HS-5 (cell line): ENCODE results near the gene RHOJ.

Experiments used
- DNase-seq: peaks from one replicate; pipeline ENCODE4 v3.0.0-alpha.2; 2012; ENCODE audit warnings: low read depth

Gene RHOJ

GRCh38 chr14:63205866-63206265 is 1.6 kb downstream of the RHOJ start:
- no peak for DNase-seq

- DNase-seq = no peak
These were observed 4.9 kb downstream of the RHOJ start for GRCh38 chr14:63209160-63209559.

- DNase-seq = no peak
These were observed 6.6 kb downstream of the RHOJ start for GRCh38 chr14:63210812-63211211.

- DNase-seq = no peak
These were observed 8.0 kb downstream of the RHOJ start for GRCh38 chr14:63212209-63212608.

- DNase-seq = no peak
These were observed 8.7 kb downstream of the RHOJ start for GRCh38 chr14:63212776-63213500.

- DNase-seq = no peak
These were observed 10.4 kb downstream of the RHOJ start for GRCh38 chr14:63214417-63215196.

- no peak for DNase-seq
These were observed 16.3 kb downstream of the RHOJ start for GRCh38 chr14:63220526-63220925.

- no peak for DNase-seq
These were observed 19.4 kb downstream of the RHOJ start for GRCh38 chr14:63223596-63223995.

- no peak for DNase-seq
These were observed 20.0 kb downstream of the RHOJ start for GRCh38 chr14:63224196-63224595.

- no peak for DNase-seq
These were observed 24.0 kb downstream of the RHOJ start for GRCh38 chr14:63228217-63228616.

GRCh38 chr14:63229330-63230059 is 25.3 kb downstream of the RHOJ start:
- DNase-seq = no peak

GRCh38 chr14:63231766-63232165 is 27.5 kb downstream of the RHOJ start:
- DNase-seq = no peak

GRCh38 chr14:63237791-63238190 is 33.5 kb downstream of the RHOJ start:
- DNase-seq = no peak

- DNase-seq = no peak
These were observed 36.0 kb downstream of the RHOJ start for GRCh38 chr14:63240221-63240620.

GRCh38 chr14:63241096-63241495 is 36.9 kb downstream of the RHOJ start:
- DNase-seq = no peak

GRCh38 chr14:63243646-63244045 is 39.4 kb downstream of the RHOJ start:
- DNase-seq = no peak

GRCh38 chr14:63245893-63246292 is 41.6 kb downstream of the RHOJ start:
- no peak for DNase-seq

- peak; percentile 2 for DNase-seq
These were observed 44.0 kb downstream of the RHOJ start for GRCh38 chr14:63248211-63248610.

- DNase-seq = no peak
These were observed 44.8 kb downstream of the RHOJ start for GRCh38 chr14:63249092-63249491.

- DNase-seq = no peak
These were observed 53.1 kb downstream of the RHOJ start for GRCh38 chr14:63257299-63257698.

- DNase-seq = no peak
These were observed 58.2 kb downstream of the RHOJ start for GRCh38 chr14:63262446-63262845.

GRCh38 chr14:63266106-63266505 is 61.9 kb downstream of the RHOJ start:
- no peak for DNase-seq

- DNase-seq = no peak
These were observed 62.9 kb downstream of the RHOJ start for GRCh38 chr14:63267171-63267570.
